HepG2 (cell line): ENCODE results near the gene CPLANE2. TPM values are rescaled to one million over a fixed set of nuclear protein-coding genes. Genes with fewer than 3 reads are reported as not detected.

Source experiments
- ATAC-seq: fragments of 200-7000 bp; cut with Tn5 transposase; 3 replicates; pipeline ENCODE4 v1.9.1; 2020; ENCODE audit warnings: mild to moderate bottlenecking, moderate library complexity
- BruUV-seq: library from RNA; stranded (reverse); fragments of 400-500 nt; replicated peaks from 2 replicates; lab custom pipeline; 2021; lab: Mats Ljungman, UMichigan
- CTCF ChIA-PET: fragments of 300-600 bp; formaldehyde crosslinking; extraction: SDS; loops from one replicate; lab custom pipeline; 2021; ENCODE audit warnings: low total read pairs, inconsistent platforms, low intra/inter-chr PET ratio; lab: Yijun Ruan, JAX
- POLR2A ChIA-PET: fragments of 350-600 bp; sonication (Branson Sonifier 250); formaldehyde crosslinking; loops from one replicate; lab custom pipeline; 2020; ENCODE audit warnings: antibody characterized with exemption, inconsistent platforms; lab: Yijun Ruan, JAX
- DNase-seq: peaks from one replicate; pipeline ENCODE4 v3.0.0-alpha.2; 2015; ENCODE audit warnings: low spot score
- FAIRE-seq: peaks from 3 replicates; lab custom pipeline; 2011; peaks lifted over from hg19 to GRCh38; lab: Jason Lieb, UNC
- H2AFZ ChIP-seq: one replicate; pipeline ENCODE4 v1.6.1; 2011; ENCODE audit warnings: low read length, inconsistent platforms
- H3K27ac ChIP-seq: fragments of 300-600 bp; 3 replicates; pipeline ENCODE4 v1.8.0; 2011; ENCODE audit warnings: mixed run types, mild to moderate bottlenecking, mixed read lengths, low read length, inconsistent platforms; ENCODE audit not compliant: insufficient read depth; ENCODE audit errors: extremely low read length
- H3K27me3 ChIP-seq, 2 experiments: fragments of 200-600 bp in 1 of 2; 2 replicates in 1 of 2; 3 replicates in 1 of 2; pipeline versions ENCODE4 v1.6.0 to v1.8.0; 2011; ENCODE audit warnings: low read length in 2 of 2, mild to moderate bottlenecking in 2 of 2, moderate library complexity in 2 of 2, inconsistent platforms in 1 of 2; ENCODE audit not compliant: insufficient read depth in 2 of 2, control insufficient read depth in 1 of 2
- H3K36me3 ChIP-seq, 2 experiments: fragments of 200-600 bp in 1 of 2; replicated peaks in 1 of 2; 2 replicates in 1 of 2; 3 replicates in 1 of 2; pipeline versions ENCODE4 v1.5.1 to v1.8.0; 2011; ENCODE audit warnings: low read length in 2 of 2, inconsistent platforms in 1 of 2; ENCODE audit not compliant: insufficient read depth in 2 of 2, control insufficient read depth in 1 of 2
- H3K4me1 ChIP-seq: 2 replicates; pipeline ENCODE4 v1.5.1; 2012; ENCODE audit warnings: low read length, inconsistent platforms; ENCODE audit not compliant: insufficient read depth
- H3K4me2 ChIP-seq: 2 replicates; pipeline ENCODE4 v1.6.0; 2011; ENCODE audit warnings: low read depth, low read length, inconsistent platforms
- H3K4me3 ChIP-seq, 3 experiments: fragments of 200-600 bp in 1 of 3; sonication (generic), shearing (Covaris generic) in 1 of 3; replicated peaks in 1 of 3; 2 replicates each; pipeline ENCODE4 v1.5.1; 2011 to 2016; ENCODE audit warnings: low read length in 3 of 3, inconsistent platforms in 2 of 3, low read depth in 2 of 3, mild to moderate bottlenecking in 2 of 3, control low read depth in 1 of 3, mixed read lengths in 1 of 3; ENCODE audit not compliant: insufficient read depth in 1 of 3
- H3K79me2 ChIP-seq: one replicate; pipeline ENCODE4 v1.6.1; 2011; ENCODE audit warnings: low read length, inconsistent platforms; ENCODE audit not compliant: insufficient read depth
- H3K9ac ChIP-seq: 2 replicates; pipeline ENCODE4 v1.6.0; 2011; ENCODE audit warnings: mild to moderate bottlenecking, low read depth, low read length, inconsistent platforms; ENCODE audit not compliant: insufficient read depth
- H3K9me3 ChIP-seq: 2 replicates; pipeline ENCODE4 v1.5.1; 2012; ENCODE audit warnings: mild to moderate bottlenecking, low read length
- H4K20me1 ChIP-seq: 2 replicates; pipeline ENCODE4 v1.6.0; 2011; ENCODE audit warnings: inconsistent platforms, mild to moderate bottlenecking, low read length, moderate library complexity; ENCODE audit not compliant: insufficient read depth
- FOSL2 ChIP-seq: sonication (generic); formaldehyde crosslinking; IDR thresholded peaks from 2 replicates; pipeline ENCODE4 v1.4.0; 2020; ENCODE audit warnings: missing genetic modification reagents
- ZNF256 ChIP-seq: sonication (generic); formaldehyde crosslinking; conservative IDR thresholded peaks from 2 replicates; pipeline ENCODE4 v1.4.0; 2020; ENCODE audit warnings: missing genetic modification reagents
- WGBS: methylation state at CpG from one replicate; pipeline ENCODE4 v1.1.6; 2017; ENCODE audit warnings: low lambda C conversion rate; 5-methylcytosine and 5-hydroxymethylcytosine counted together
- in situ Hi-C: cut with HindIII; loops from 2 replicates; pipeline ENCODE4 v1.10.0; 2017; ENCODE audit warnings: low pct_unique_long_range_greater_than_20kb; ENCODE audit not compliant: extremely low pct_ligation_motif_present
- intact Hi-C: fragments of 100-400 bp; cut with micrococcal nuclease; formaldehyde crosslinking; loops from one replicate; pipeline ENCODE4 v1.10.0; 2022; ENCODE audit not compliant: unreplicated experiment
- polyA plus RNA-seq, 8 experiments: library from polyadenylated mRNA; depleted of rRNA in 3 of 8; stranded (reverse) in 7 of 8; unstranded in 1 of 8; fragments of >200 nt; fragmentation: Illumina TruSeq in 4 of 8; extraction: Trizol in 4 of 8; gene quantifications; 2 replicates each; pipeline versions ENCODE4 v1.2.1 to v1.2.3, GENCODE V29; 2011 to 2016; ENCODE audit warnings: low read depth in 4 of 8, missing spikeins in 1 of 8, mixed read lengths in 1 of 8; ENCODE audit not compliant: insufficient read depth in 1 of 8
- total RNA-seq, 5 experiments: library from RNA; depleted of rRNA; stranded (reverse); fragments of >200 nt; fragmentation: Illumina TruSeq; extraction: Trizol; gene quantifications; 2 replicates each; pipeline ENCODE4 v1.2.3, GENCODE V29; 2016; ENCODE audit warnings: low read depth in 1 of 5
- TF ChIP-seq, protein P1 (sequence below): sonication (generic); formaldehyde crosslinking; IDR thresholded peaks from 2 replicates; pipeline ENCODE4 v1.9.0; 2021; ENCODE audit warnings: missing genetic modification reagents, mild to moderate bottlenecking, borderline replicate concordance
- TF ChIP-seq, protein P2 (sequence below): sonication (generic); formaldehyde crosslinking; IDR thresholded peaks from 2 replicates; pipeline ENCODE4 v1.5.1; 2020; ENCODE audit warnings: mild to moderate bottlenecking, missing genetic modification reagents, moderate library complexity

The CPLANE2 gene
- total and polyA plus RNA-seq, 2 of the 13 experiments (the other 11 are each of a cell fraction or from before 2014, with no cell fraction given), result 0.29 to 1.6 TPM

DNA sequence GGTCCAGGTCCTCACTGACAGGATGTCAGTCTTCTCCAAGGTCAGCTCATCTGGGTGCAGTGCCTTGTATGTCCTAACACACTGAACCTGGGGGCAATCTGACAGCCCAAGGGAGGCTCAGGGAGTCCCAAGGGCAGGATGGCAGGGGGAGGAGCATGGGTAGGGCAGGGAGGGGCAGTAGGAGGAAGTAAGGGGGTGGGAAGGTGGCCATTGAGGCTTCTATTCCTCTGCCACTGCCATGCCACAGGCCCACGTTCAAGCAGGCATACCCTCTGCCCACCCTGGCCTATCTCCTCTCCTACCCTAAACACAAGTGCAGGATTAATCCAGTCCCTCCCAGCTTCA is 37.9 kb downstream of the CPLANE2 start:
- TF ChIP-seq, protein P1, sequence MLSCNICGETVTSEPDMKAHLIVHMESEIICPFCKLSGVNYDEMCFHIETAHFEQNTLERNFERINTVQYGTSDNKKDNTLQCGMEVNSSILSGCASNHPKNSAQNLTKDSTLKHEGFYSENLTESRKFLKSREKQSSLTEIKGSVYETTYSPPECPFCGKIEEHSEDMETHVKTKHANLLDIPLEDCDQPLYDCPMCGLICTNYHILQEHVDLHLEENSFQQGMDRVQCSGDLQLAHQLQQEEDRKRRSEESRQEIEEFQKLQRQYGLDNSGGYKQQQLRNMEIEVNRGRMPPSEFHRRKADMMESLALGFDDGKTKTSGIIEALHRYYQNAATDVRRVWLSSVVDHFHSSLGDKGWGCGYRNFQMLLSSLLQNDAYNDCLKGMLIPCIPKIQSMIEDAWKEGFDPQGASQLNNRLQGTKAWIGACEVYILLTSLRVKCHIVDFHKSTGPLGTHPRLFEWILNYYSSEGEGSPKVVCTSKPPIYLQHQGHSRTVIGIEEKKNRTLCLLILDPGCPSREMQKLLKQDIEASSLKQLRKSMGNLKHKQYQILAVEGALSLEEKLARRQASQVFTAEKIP (CRISPR knock-in tag), result no peak
- no peak for TF ChIP-seq ZNF256 (CRISPR knock-in tag)
- TF ChIP-seq, protein P2, sequence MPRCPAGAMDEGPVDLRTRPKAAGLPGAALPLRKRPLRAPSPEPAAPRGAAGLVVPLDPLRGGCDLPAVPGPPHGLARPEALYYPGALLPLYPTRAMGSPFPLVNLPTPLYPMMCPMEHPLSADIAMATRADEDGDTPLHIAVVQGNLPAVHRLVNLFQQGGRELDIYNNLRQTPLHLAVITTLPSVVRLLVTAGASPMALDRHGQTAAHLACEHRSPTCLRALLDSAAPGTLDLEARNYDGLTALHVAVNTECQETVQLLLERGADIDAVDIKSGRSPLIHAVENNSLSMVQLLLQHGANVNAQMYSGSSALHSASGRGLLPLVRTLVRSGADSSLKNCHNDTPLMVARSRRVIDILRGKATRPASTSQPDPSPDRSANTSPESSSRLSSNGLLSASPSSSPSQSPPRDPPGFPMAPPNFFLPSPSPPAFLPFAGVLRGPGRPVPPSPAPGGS (CRISPR knock-in tag), result no peak
- TF ChIP-seq FOSL2 (CRISPR knock-in tag), result no peak
- intact Hi-C loops, result no loop called here
- ATAC-seq, result no peak

More for the DNA sequence above, 37.9 kb downstream of the CPLANE2 start:
- DNase-seq (no peak), FAIRE-seq (no peak)
- Histone ChIP-seq H3K4me2 (no peak overlapping the region), H3K36me3 (no peaks in the 10 kb centered on the region), H4K20me1 (no peaks in the 10 kb centered on the region), H3K79me2 (no peaks in the 10 kb centered on the region), H3K9me3 (no peaks in the 10 kb centered on the region), H3K27me3 (no peaks in the 10 kb centered on the region), H3K4me3 (no peak overlapping the region), H2AFZ (no peak overlapping the region), H3K4me1 (no peaks in the 10 kb centered on the region; the same call in 1 of the 2 replicates), H3K9ac (no peak overlapping the region), H3K27ac (no peak overlapping the region)
- no TSS peak for BruUV-seq
- ChIA-PET POLR2A (no interaction called here), CTCF (no interaction called here)
- WGBS, result no CpG with 5 or more reads among the region's 1 CpG
- in situ Hi-C loops, result no loop called here
